GM23338 (cell line): Measurements from ENCODE around the gene TESK2. TPM values are rescaled to one million over a fixed set of nuclear protein-coding genes. Genes with fewer than 3 reads are reported as not detected.

Experiments
- ATAC-seq: fragments of 200-7000 bp; cut with Tn5 transposase; 3 replicates; pipeline ENCODE4 v1.9.1; 2020
- DNase-seq: peaks from one replicate; pipeline ENCODE4 v3.0.0-alpha.2; 2015; ENCODE audit warnings: low spot score
- H2AFZ ChIP-seq: fragments of 200-600 bp; sonication (generic); 2 replicates; pipeline ENCODE4 v1.8.0; 2016; ENCODE audit warnings: antibody characterized with exemption, mild to moderate bottlenecking, moderate library complexity
- H3F3A ChIP-seq: fragments of 200-600 bp; sonication (generic); replicated peaks from 2 replicates; pipeline ENCODE4 v1.8.0; 2017; ENCODE audit warnings: antibody characterized with exemption, mixed run types, low read depth
- H3K27ac ChIP-seq: fragments of 200-600 bp; sonication (generic); 2 replicates; pipeline ENCODE4 v1.6.1; 2016; ENCODE audit warnings: low read depth
- H3K27me3 ChIP-seq: fragments of 200-600 bp; sonication (generic); 2 replicates; pipeline ENCODE4 v1.8.0; 2016; ENCODE audit warnings: mild to moderate bottlenecking, mixed run types, moderate library complexity; ENCODE audit not compliant: insufficient read depth
- H3K36me3 ChIP-seq: fragments of 200-600 bp; sonication (generic); 2 replicates; pipeline ENCODE4 v1.8.0; 2016; ENCODE audit warnings: mild to moderate bottlenecking; ENCODE audit not compliant: insufficient read depth
- H3K4me1 ChIP-seq: fragments of 200-600 bp; sonication (generic); 2 replicates; pipeline ENCODE4 v1.8.0; 2016; ENCODE audit warnings: mild to moderate bottlenecking, moderate library complexity; ENCODE audit not compliant: insufficient read depth
- H3K4me2 ChIP-seq: fragments of 200-600 bp; sonication (generic); 2 replicates; pipeline ENCODE4 v1.7.1; 2017; ENCODE audit warnings: mixed run types
- H3K4me3 ChIP-seq: fragments of 200-600 bp; sonication (generic); 2 replicates; pipeline ENCODE4 v1.6.1; 2016; ENCODE audit warnings: mixed run types
- H3K79me2 ChIP-seq: fragments of 200-600 bp; sonication (generic); replicated peaks from 2 replicates; pipeline ENCODE4 v1.8.0; 2017; ENCODE audit warnings: mild to moderate bottlenecking; ENCODE audit not compliant: insufficient read depth
- H3K9me2 ChIP-seq: fragments of 200-600 bp; sonication (generic); 2 replicates; pipeline ENCODE4 v1.8.0; 2017; ENCODE audit not compliant: insufficient read depth
- H4K20me1 ChIP-seq: fragments of 200-600 bp; sonication (generic); replicated peaks from 2 replicates; pipeline ENCODE4 v1.8.0; 2017; ENCODE audit warnings: mild to moderate bottlenecking; ENCODE audit not compliant: insufficient read depth
- H3K27ac Mint-ChIP-seq: 2 replicates; pipeline ENCODE4 v1.8.0; 2020; ENCODE audit warnings: inconsistent platforms, mild to moderate bottlenecking, moderate library complexity, mixed read lengths
- H3K27me3 Mint-ChIP-seq: 3 replicates; pipeline ENCODE4 v1.8.0; 2022; ENCODE audit warnings: low read depth, mild to moderate bottlenecking, moderate library complexity, mixed read lengths, inconsistent platforms; ENCODE audit not compliant: insufficient read depth, poor library complexity
- H3K36me3 Mint-ChIP-seq: 3 replicates; pipeline ENCODE4 v1.8.0; 2021; ENCODE audit warnings: low read depth, mild to moderate bottlenecking, inconsistent platforms, moderate library complexity, mixed read lengths
- H3K4me1 Mint-ChIP-seq: 3 replicates; pipeline ENCODE4 v1.8.0; 2020; ENCODE audit warnings: mild to moderate bottlenecking, inconsistent platforms, mixed read lengths
- H3K4me3 Mint-ChIP-seq: 3 replicates; pipeline ENCODE4 v1.8.0; 2021; ENCODE audit warnings: moderate library complexity, mild to moderate bottlenecking, inconsistent platforms, mixed read lengths
- H3K9me3 Mint-ChIP-seq: 3 replicates; pipeline ENCODE4 v1.8.0; 2020; ENCODE audit warnings: moderate library complexity, mild to moderate bottlenecking, inconsistent platforms, mixed read lengths
- CREB1 ChIP-seq: fragments of 250-450 bp; sonication (Bioruptor Pico); IDR thresholded peaks from 2 replicates; pipeline ENCODE4 v1.5.0; 2020; ENCODE audit warnings: low read depth, mild to moderate bottlenecking, moderate library complexity
- ETS1 ChIP-seq: IDR thresholded peaks from 2 replicates; pipeline ENCODE4 v1.6.1; 2016; ENCODE audit warnings: antibody characterized with exemption
- EZH2 ChIP-seq: fragments of 200-600 bp; sonication (generic); IDR thresholded peaks from one replicate; pipeline ENCODE4 v1.8.0; 2017; ENCODE audit warnings: antibody characterized with exemption, mild to moderate bottlenecking, low read depth; ENCODE audit not compliant: unreplicated experiment
- EZH2phosphoT487 ChIP-seq: fragments of 200-600 bp; sonication (generic); IDR thresholded peaks from one replicate; pipeline ENCODE4 v1.8.1; 2018; ENCODE audit warnings: antibody characterized with exemption; ENCODE audit not compliant: unreplicated experiment
- JUNB ChIP-seq: IDR thresholded peaks from one replicate; pipeline ENCODE4 v1.6.1; 2016; ENCODE audit warnings: antibody characterized with exemption; ENCODE audit not compliant: unreplicated experiment
- NANOG ChIP-seq: IDR thresholded peaks from 2 replicates; pipeline ENCODE4 v1.6.1; 2016; ENCODE audit warnings: antibody characterized with exemption, borderline replicate concordance
- POLR2AphosphoS5 ChIP-seq: IDR thresholded peaks from 2 replicates; pipeline ENCODE4 v1.6.1; 2016; ENCODE audit warnings: antibody characterized with exemption, low read depth
- REST ChIP-seq: IDR thresholded peaks from one replicate; pipeline ENCODE4 v1.6.1; 2018; ENCODE audit warnings: antibody characterized with exemption; ENCODE audit not compliant: unreplicated experiment
- STAT1 ChIP-seq: IDR thresholded peaks from one replicate; pipeline ENCODE4 v1.6.1; 2016; ENCODE audit warnings: antibody characterized with exemption; ENCODE audit not compliant: unreplicated experiment
- ZNF114 ChIP-seq: fragments of 250-450 bp; sonication (Bioruptor Pico); IDR thresholded peaks from 2 replicates; pipeline ENCODE4 v1.5.0; 2020; ENCODE audit warnings: mild to moderate bottlenecking, moderate library complexity
- ZNF331 ChIP-seq: fragments of 250-450 bp; sonication (Bioruptor Pico); IDR thresholded peaks from 2 replicates; pipeline ENCODE4 v1.5.0; 2020; ENCODE audit warnings: low read depth, mild to moderate bottlenecking, moderate library complexity
- polyA plus RNA-seq: library from polyadenylated mRNA; unstranded; fragments of >200 nt; fragmentation: Nextera tagmentation; extraction: Ambion mirVana; gene quantifications from 2 replicates; pipeline ENCODE4 v1.2.1, GENCODE V29; 2016
- total RNA-seq: library from RNA; depleted of rRNA; stranded (reverse); fragments of >200 nt; shearing (Covaris generic); gene quantifications from 2 replicates; pipeline ENCODE4 v1.2.3, GENCODE V29; 2014
- TF ChIP-seq, protein P1 (sequence below), 2 experiments: fragments of 200-600 bp in 1 of 2; sonication (generic) in 1 of 2; conservative IDR thresholded peaks; 2 replicates each; pipeline versions ENCODE4 v1.5.1 to v1.6.1; 2016 to 2017; ENCODE audit warnings: antibody characterized with exemption in 2 of 2, low read depth in 2 of 2, mild to moderate bottlenecking in 2 of 2, moderate library complexity in 1 of 2
- TF ChIP-seq, protein P2 (sequence below): fragments of 250-450 bp; sonication (Bioruptor Pico); IDR thresholded peaks from 2 replicates; pipeline ENCODE4 v1.5.0; 2020; ENCODE audit warnings: mild to moderate bottlenecking, moderate library complexity

Gene TESK2
- total and polyA plus RNA-seq, 2 experiments from 2014 or later, result 5.2 to 14.0 TPM

DNA sequence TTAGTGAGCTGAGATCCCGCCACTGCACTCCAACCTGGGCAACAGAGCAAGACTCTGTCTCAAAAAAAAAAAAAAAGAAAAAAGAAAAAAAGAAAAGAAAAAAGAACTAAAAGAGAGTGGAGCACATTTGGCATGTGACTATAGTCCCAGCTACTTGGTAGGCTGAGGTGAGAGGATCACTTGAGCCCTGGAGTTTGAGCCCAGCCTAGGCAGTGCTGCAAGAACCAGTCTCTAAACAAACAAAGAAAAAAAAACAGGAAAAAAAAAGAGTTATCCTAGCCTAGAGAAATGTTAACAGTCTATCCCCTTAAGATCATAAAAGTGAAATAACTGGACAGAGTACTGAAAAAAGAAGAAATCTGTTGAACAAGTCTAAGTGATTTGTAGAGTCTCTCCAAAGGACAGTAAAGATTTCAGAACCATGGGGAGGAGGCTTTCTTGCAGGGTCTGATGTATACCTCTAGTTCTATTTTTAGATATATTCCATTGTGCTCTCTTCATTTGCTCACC, 35.2 kb upstream of the TESK2 start:
- H3K36me3 Mint-ChIP-seq, result peaks cover under 1% of the 10 kb centered on the region; the same call in 2 of the 3 replicates
- Histone ChIP-seq H3K36me3 (no peaks in the 10 kb centered on the region), H3K79me2 (peaks cover 5% of the 10 kb centered on the region), H3K4me3 (no peak overlapping the region), H3F3A (peaks cover 8% of the 10 kb centered on the region), H3K27ac (no peak overlapping the region), H2AFZ (0 out of 2 replicates have a peak overlapping the region, but pooled peaks have one; percentile 5), H3K27me3 (no peaks in the 10 kb centered on the region), H3K9me2 (no peaks in the 10 kb centered on the region), H3K4me1 (peaks cover 29% of the 10 kb centered on the region), H3K4me2 (no peak overlapping the region), H4K20me1 (no peaks in the 10 kb centered on the region)
- TF ChIP-seq STAT1 (no peak), EZH2 (no peak), POLR2AphosphoS5 (no peak), CREB1 (no peak), ETS1 (no peak), REST (no peak), ZNF114 (CRISPR knock-in tag) (no peak), JUNB (no peak), ZNF331 (CRISPR knock-in tag) (no peak), NANOG (no peak), EZH2phosphoT487 (no peak)
- TF ChIP-seq, protein P1, sequence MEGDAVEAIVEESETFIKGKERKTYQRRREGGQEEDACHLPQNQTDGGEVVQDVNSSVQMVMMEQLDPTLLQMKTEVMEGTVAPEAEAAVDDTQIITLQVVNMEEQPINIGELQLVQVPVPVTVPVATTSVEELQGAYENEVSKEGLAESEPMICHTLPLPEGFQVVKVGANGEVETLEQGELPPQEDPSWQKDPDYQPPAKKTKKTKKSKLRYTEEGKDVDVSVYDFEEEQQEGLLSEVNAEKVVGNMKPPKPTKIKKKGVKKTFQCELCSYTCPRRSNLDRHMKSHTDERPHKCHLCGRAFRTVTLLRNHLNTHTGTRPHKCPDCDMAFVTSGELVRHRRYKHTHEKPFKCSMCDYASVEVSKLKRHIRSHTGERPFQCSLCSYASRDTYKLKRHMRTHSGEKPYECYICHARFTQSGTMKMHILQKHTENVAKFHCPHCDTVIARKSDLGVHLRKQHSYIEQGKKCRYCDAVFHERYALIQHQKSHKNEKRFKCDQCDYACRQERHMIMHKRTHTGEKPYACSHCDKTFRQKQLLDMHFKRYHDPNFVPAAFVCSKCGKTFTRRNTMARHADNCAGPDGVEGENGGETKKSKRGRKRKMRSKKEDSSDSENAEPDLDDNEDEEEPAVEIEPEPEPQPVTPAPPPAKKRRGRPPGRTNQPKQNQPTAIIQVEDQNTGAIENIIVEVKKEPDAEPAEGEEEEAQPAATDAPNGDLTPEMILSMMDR (conservative IDR thresholded peaks at IDR 0.05; ENCODE audit: low read depth in 2 of 2), result no peak
- TF ChIP-seq, protein P2, sequence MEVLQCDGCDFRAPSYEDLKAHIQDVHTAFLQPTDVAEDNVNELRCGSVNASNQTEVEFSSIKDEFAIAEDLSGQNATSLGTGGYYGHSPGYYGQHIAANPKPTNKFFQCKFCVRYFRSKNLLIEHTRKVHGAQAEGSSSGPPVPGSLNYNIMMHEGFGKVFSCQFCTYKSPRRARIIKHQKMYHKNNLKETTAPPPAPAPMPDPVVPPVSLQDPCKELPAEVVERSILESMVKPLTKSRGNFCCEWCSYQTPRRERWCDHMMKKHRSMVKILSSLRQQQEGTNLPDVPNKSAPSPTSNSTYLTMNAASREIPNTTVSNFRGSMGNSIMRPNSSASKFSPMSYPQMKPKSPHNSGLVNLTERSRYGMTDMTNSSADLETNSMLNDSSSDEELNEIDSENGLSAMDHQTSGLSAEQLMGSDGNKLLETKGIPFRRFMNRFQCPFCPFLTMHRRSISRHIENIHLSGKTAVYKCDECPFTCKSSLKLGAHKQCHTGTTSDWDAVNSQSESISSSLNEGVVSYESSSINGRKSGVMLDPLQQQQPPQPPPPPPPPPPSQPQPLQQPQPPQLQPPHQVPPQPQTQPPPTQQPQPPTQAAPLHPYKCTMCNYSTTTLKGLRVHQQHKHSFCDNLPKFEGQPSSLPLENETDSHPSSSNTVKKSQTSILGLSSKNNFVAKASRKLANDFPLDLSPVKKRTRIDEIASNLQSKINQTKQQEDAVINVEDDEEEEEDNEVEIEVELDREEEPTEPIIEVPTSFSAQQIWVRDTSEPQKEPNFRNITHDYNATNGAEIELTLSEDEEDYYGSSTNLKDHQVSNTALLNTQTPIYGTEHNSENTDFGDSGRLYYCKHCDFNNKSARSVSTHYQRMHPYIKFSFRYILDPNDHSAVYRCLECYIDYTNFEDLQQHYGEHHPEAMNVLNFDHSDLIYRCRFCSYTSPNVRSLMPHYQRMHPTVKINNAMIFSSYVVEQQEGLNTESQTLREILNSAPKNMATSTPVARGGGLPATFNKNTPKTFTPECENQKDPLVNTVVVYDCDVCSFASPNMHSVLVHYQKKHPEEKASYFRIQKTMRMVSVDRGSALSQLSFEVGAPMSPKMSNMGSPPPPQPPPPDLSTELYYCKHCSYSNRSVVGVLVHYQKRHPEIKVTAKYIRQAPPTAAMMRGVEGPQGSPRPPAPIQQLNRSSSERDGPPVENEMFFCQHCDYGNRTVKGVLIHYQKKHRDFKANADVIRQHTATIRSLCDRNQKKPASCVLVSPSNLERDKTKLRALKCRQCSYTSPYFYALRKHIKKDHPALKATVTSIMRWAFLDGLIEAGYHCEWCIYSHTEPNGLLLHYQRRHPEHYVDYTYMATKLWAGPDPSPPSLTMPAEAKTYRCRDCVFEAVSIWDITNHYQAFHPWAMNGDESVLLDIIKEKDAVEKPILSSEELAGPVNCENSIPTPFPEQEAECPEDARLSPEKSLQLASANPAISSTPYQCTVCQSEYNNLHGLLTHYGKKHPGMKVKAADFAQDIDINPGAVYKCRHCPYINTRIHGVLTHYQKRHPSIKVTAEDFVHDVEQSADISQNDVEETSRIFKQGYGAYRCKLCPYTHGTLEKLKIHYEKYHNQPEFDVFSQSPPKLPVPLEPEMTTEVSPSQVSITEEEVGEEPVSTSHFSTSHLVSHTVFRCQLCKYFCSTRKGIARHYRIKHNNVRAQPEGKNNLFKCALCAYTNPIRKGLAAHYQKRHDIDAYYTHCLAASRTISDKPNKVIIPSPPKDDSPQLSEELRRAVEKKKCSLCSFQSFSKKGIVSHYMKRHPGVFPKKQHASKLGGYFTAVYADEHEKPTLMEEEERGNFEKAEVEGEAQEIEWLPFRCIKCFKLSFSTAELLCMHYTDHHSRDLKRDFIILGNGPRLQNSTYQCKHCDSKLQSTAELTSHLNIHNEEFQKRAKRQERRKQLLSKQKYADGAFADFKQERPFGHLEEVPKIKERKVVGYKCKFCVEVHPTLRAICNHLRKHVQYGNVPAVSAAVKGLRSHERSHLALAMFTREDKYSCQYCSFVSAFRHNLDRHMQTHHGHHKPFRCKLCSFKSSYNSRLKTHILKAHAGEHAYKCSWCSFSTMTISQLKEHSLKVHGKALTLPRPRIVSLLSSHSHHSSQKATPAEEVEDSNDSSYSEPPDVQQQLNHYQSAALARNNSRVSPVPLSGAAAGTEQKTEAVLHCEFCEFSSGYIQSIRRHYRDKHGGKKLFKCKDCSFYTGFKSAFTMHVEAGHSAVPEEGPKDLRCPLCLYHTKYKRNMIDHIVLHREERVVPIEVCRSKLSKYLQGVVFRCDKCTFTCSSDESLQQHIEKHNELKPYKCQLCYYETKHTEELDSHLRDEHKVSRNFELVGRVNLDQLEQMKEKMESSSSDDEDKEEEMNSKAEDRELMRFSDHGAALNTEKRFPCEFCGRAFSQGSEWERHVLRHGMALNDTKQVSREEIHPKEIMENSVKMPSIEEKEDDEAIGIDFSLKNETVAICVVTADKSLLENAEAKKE (CRISPR knock-in tag), result no peak
- DNase-seq (no peak), ATAC-seq (no peak)
- peaks cover 5% of the 10 kb centered on the region for H3K27me3 Mint-ChIP-seq
- H3K4me3 Mint-ChIP-seq, result no peak overlapping the region
- H3K27ac Mint-ChIP-seq, result no peak overlapping the region
- peaks cover 36% of the 10 kb centered on the region for H3K4me1 Mint-ChIP-seq
- no peaks in the 10 kb centered on the region for H3K9me3 Mint-ChIP-seq
